WTC11 (cell line): Measurements from ENCODE around the gene RBM26. TPM values are rescaled to one million over a fixed set of nuclear protein-coding genes. Genes with fewer than 3 reads are reported as not detected.

Source experiments
- ATAC-seq: fragments of 200-7000 bp; cut with Tn5 transposase; 2 replicates; pipeline ENCODE4 v1.10.0; 2021; ENCODE audit warnings: mild to moderate bottlenecking, moderate library complexity
- CTCF ChIA-PET: fragments of 300-600 bp; sonication (Branson Sonifier 250); formaldehyde crosslinking; loops from one replicate; lab custom pipeline; 2021; ENCODE audit warnings: antibody characterized with exemption; lab: Charles Lee
- POLR2A ChIA-PET: fragments of 350-600 bp; sonication (Branson Sonifier 250); formaldehyde crosslinking; loops from one replicate; lab custom pipeline; 2021; ENCODE audit warnings: antibody characterized with exemption; lab: Charles Lee
- DNase-seq: peaks from one replicate; pipeline ENCODE4 v3.0.0; 2021; ENCODE audit warnings: low spot score
- H3K27ac Mint-ChIP-seq: 2 replicates; pipeline ENCODE4 v1.8.0; 2021; ENCODE audit warnings: mixed read lengths
- H3K27me3 Mint-ChIP-seq: 2 replicates; pipeline ENCODE4 v1.8.0; 2021; ENCODE audit warnings: low read depth, mild to moderate bottlenecking, moderate library complexity, mixed read lengths
- H3K36me3 Mint-ChIP-seq: 2 replicates; pipeline ENCODE4 v1.8.0; 2021; ENCODE audit warnings: mixed read lengths
- H3K4me1 Mint-ChIP-seq: 2 replicates; pipeline ENCODE4 v1.8.0; 2022; ENCODE audit warnings: mixed read lengths
- H3K4me3 Mint-ChIP-seq: 2 replicates; pipeline ENCODE4 v1.8.0; 2021; ENCODE audit warnings: mild to moderate bottlenecking, moderate library complexity, mixed read lengths
- H3K9me3 Mint-ChIP-seq: 2 replicates; pipeline ENCODE4 v1.8.0; 2021; ENCODE audit warnings: mixed read lengths
- CBFB ChIP-seq: sonication (generic); formaldehyde crosslinking; IDR thresholded peaks from 2 replicates; pipeline ENCODE4 v1.8.1; 2022; ENCODE audit warnings: mild to moderate bottlenecking, low read depth, missing genetic modification reagents
- ESRRA ChIP-seq: sonication (generic); formaldehyde crosslinking; IDR thresholded peaks from 2 replicates; pipeline ENCODE4 v1.8.1; 2022; ENCODE audit warnings: mild to moderate bottlenecking, missing genetic modification reagents, borderline replicate concordance
- FOXK1 ChIP-seq: sonication (generic); formaldehyde crosslinking; IDR thresholded peaks from 2 replicates; pipeline ENCODE4 v1.8.0; 2022; ENCODE audit warnings: mild to moderate bottlenecking, moderate library complexity, missing genetic modification reagents
- NFE2L1 ChIP-seq: sonication (generic); formaldehyde crosslinking; IDR thresholded peaks from 2 replicates; pipeline ENCODE4 v1.8.1; 2023; ENCODE audit warnings: missing genetic modification reagents
- NR1H2 ChIP-seq: sonication (generic); formaldehyde crosslinking; IDR thresholded peaks from 2 replicates; pipeline ENCODE4 v1.9.0; 2021; ENCODE audit warnings: mild to moderate bottlenecking, moderate library complexity, missing genetic modification reagents
- NR2C2 ChIP-seq: sonication (generic); formaldehyde crosslinking; IDR thresholded peaks from 2 replicates; pipeline ENCODE4 v1.8.0; 2022; ENCODE audit warnings: mild to moderate bottlenecking, missing genetic modification reagents
- PRRX2 ChIP-seq: fragments of 250-450 bp; sonication (Bioruptor Pico); IDR thresholded peaks from 2 replicates; pipeline ENCODE4 v1.8.0; 2021; ENCODE audit warnings: mild to moderate bottlenecking
- SMAD3 ChIP-seq: sonication (generic); formaldehyde crosslinking; IDR thresholded peaks from 2 replicates; pipeline ENCODE4 v1.8.0; 2022; ENCODE audit warnings: missing genetic modification reagents, mild to moderate bottlenecking, borderline replicate concordance
- SOX15 ChIP-seq: fragments of 250-450 bp; sonication (Bioruptor Pico); IDR thresholded peaks from 2 replicates; pipeline ENCODE4 v1.9.0; 2021; ENCODE audit warnings: mild to moderate bottlenecking
- USF2 ChIP-seq: sonication (generic); formaldehyde crosslinking; IDR thresholded peaks from 2 replicates; pipeline ENCODE4 v1.8.1; 2023; ENCODE audit warnings: mild to moderate bottlenecking, missing genetic modification reagents, moderate library complexity
- ZNF138 ChIP-seq: sonication (generic); formaldehyde crosslinking; conservative IDR thresholded peaks from 2 replicates; pipeline ENCODE4 v1.8.1; 2022; ENCODE audit warnings: mild to moderate bottlenecking, moderate library complexity, missing genetic modification reagents
- ZNF263 ChIP-seq: sonication (generic); formaldehyde crosslinking; IDR thresholded peaks from 2 replicates; pipeline ENCODE4 v1.8.1; 2022; ENCODE audit warnings: low read depth, mild to moderate bottlenecking, moderate library complexity, missing genetic modification reagents
- ZNF317 ChIP-seq: sonication (generic); formaldehyde crosslinking; IDR thresholded peaks from 2 replicates; pipeline ENCODE4 v1.8.1; 2023; ENCODE audit warnings: low read depth, mild to moderate bottlenecking, moderate library complexity, missing genetic modification reagents, borderline replicate concordance
- total RNA-seq: library from RNA; stranded (reverse); gene quantifications from 3 replicates; pipeline ENCODE4 v1.2.3, GENCODE V29; 2021
- TF ChIP-seq, protein P1 (sequence below): sonication (generic); formaldehyde crosslinking; IDR thresholded peaks from 2 replicates; pipeline ENCODE4 v1.8.0; 2023; ENCODE audit warnings: missing genetic modification reagents, mild to moderate bottlenecking, borderline replicate concordance
- TF ChIP-seq, protein P2 (sequence below): fragments of 250-450 bp; sonication (Bioruptor Pico); IDR thresholded peaks from 2 replicates; pipeline ENCODE4 v1.9.0; 2021; ENCODE audit warnings: mild to moderate bottlenecking

The RBM26 gene
- total RNA-seq, 1 experiment from 2014 or later = 64.1 TPM

DNA sequence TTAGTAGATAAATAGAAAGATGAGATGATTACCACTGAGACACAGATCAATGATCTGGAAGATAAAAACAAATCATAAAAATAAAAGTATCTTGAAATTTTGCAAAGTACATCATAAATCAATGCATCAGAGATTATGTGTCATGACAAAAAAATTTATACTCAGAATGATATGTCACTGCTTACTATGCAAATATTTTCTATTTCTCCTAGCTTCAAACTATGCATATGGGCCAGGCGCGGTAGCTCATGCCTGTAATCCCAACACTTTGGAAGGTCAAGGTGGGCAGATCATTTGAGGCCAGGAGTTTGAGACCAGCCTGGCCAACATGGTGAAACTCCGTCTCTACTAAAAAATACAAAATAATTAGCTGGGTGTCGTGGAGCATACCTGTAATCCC lies 17.3 kb upstream of the RBM26 start:
- Mint-ChIP-seq H3K36me3 (no peaks in the 10 kb centered on the region), H3K4me1 (no peaks in the 10 kb centered on the region), H3K27ac (no peak overlapping the region), H3K27me3 (no peaks in the 10 kb centered on the region), H3K9me3 (no peaks in the 10 kb centered on the region), H3K4me3 (no peak overlapping the region)
- DNase-seq (no peak), ATAC-seq (no peak)
- CTCF ChIA-PET = interaction anchor here (1.1 to 3.2 kb wide), 25 partner anchors 8 to 547 kb away, joined by 3 to 116 read pairs (median 11); partner anchors contain the start of genes NDFIP2 and RBM26
- TF ChIP-seq NR2C2 (CRISPR knock-in tag) (no peak), FOXK1 (no peak)
- POLR2A ChIA-PET = interaction anchor here (0.5 to 1.3 kb wide), 2 partner anchors 21 to 70 kb away, joined by 3 to 7 read pairs; no protein-coding TSS in a partner anchor

DNA sequence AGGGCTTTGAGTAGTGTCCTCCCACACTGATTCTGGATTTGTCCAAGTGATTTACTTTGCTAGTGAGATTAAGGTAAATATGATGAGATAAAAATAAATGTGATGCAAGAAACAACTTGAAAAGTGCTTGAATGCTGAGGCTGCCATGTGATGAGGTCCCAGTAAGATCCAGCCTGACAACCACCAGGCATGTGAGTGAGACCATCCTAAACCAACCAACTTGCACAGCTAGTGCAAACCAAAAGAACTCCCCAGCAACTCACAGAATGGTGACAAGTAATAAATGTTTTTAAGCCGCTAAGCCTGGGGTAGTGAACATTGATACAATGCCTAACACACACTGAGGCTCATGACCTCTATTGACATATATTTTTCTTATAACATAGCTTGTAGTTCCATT lies 13.3 kb upstream of the RBM26 start:
- Mint-ChIP-seq H3K4me3 (no peak overlapping the region), H3K27ac (no peak overlapping the region), H3K36me3 (no peaks in the 10 kb centered on the region), H3K9me3 (no peaks in the 10 kb centered on the region), H3K27me3 (no peaks in the 10 kb centered on the region), H3K4me1 (no peaks in the 10 kb centered on the region)
- DNase-seq (no peak), ATAC-seq (no peak)
- ChIA-PET POLR2A (interaction anchor here (0.7 kb wide), 1 partner anchor 111 kb away, joined by 3 read pairs; no protein-coding TSS in a partner anchor), CTCF (interaction anchor here (0.6 to 1.5 kb wide), 3 partner anchors 17 to 122 kb away, joined by 3 read pairs; no protein-coding TSS in a partner anchor)
- no peak for TF ChIP-seq ZNF263 (CRISPR knock-in tag)
- TF ChIP-seq ESRRA = no peak
- no peak for TF ChIP-seq SMAD3 (CRISPR knock-in tag)

DNA sequence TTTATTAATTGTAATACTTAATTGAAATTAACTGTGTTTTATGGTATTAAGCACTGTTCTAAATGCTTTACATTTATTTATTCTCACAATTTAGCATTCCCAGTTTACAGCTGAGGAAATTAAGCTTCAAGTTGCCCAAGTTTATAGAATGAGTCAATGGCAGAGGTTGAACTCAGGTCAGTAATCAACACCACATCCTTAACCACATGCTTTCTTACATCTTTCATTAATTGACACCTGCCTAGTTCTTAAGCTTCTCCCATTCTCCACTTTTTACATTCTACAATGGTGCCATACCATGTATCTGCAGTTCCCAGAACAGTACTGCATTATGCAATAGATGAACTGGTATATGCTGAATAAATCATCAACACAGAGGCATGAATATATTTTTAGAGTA lies 11.7 kb upstream of the RBM26 start:
- Mint-ChIP-seq H3K36me3 (no peaks in the 10 kb centered on the region), H3K27ac (no peak overlapping the region), H3K9me3 (no peaks in the 10 kb centered on the region), H3K27me3 (no peaks in the 10 kb centered on the region), H3K4me3 (no peak overlapping the region), H3K4me1 (no peaks in the 10 kb centered on the region)
- ATAC-seq (no peak), DNase-seq (no peak)
- ChIA-PET CTCF (no interaction called here), POLR2A (no interaction called here)
- TF ChIP-seq, protein P1, sequence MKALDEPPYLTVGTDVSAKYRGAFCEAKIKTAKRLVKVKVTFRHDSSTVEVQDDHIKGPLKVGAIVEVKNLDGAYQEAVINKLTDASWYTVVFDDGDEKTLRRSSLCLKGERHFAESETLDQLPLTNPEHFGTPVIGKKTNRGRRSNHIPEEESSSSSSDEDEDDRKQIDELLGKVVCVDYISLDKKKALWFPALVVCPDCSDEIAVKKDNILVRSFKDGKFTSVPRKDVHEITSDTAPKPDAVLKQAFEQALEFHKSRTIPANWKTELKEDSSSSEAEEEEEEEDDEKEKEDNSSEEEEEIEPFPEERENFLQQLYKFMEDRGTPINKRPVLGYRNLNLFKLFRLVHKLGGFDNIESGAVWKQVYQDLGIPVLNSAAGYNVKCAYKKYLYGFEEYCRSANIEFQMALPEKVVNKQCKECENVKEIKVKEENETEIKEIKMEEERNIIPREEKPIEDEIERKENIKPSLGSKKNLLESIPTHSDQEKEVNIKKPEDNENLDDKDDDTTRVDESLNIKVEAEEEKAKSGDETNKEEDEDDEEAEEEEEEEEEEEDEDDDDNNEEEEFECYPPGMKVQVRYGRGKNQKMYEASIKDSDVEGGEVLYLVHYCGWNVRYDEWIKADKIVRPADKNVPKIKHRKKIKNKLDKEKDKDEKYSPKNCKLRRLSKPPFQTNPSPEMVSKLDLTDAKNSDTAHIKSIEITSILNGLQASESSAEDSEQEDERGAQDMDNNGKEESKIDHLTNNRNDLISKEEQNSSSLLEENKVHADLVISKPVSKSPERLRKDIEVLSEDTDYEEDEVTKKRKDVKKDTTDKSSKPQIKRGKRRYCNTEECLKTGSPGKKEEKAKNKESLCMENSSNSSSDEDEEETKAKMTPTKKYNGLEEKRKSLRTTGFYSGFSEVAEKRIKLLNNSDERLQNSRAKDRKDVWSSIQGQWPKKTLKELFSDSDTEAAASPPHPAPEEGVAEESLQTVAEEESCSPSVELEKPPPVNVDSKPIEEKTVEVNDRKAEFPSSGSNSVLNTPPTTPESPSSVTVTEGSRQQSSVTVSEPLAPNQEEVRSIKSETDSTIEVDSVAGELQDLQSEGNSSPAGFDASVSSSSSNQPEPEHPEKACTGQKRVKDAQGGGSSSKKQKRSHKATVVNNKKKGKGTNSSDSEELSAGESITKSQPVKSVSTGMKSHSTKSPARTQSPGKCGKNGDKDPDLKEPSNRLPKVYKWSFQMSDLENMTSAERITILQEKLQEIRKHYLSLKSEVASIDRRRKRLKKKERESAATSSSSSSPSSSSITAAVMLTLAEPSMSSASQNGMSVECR (CRISPR knock-in tag) = no peak
- TF ChIP-seq ZNF138 (CRISPR knock-in tag) (no peak), CBFB (CRISPR knock-in tag) (no peak), NFE2L1 (CRISPR knock-in tag) (no peak), SOX15 (no peak), PRRX2 (no peak)
- TF ChIP-seq, protein P2, sequence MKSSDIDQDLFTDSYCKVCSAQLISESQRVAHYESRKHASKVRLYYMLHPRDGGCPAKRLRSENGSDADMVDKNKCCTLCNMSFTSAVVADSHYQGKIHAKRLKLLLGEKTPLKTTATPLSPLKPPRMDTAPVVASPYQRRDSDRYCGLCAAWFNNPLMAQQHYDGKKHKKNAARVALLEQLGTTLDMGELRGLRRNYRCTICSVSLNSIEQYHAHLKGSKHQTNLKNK (CRISPR knock-in tag) = no peak

DNA sequence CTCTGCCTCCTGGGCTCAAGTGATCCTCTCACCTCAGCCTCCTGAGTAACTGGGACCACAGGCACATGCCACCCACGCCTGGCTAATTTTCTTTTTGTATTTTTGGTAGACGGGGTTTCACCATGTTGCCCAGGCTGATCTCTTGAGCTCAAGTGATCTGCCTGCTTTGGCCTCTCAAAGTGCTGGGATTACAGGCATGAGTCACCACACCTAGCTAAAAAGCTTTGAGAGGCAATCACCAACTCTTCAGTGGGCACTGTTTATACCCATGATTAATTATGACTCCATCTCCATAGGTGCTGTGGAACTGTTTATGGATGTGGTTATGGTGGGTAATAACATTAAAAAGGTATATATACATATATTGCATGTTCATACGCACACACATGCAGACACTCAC lies 7.5 kb upstream of the RBM26 start:
- ChIA-PET CTCF (interaction anchor here (1.0 to 3.3 kb wide), 2 partner anchors 11 to 128 kb away, joined by 3 to 12 read pairs; no protein-coding TSS in a partner anchor), POLR2A (no interaction called here)
- no peak for DNase-seq
- TF ChIP-seq ZNF263 (CRISPR knock-in tag) = no peak
- TF ChIP-seq USF2 (CRISPR knock-in tag) = no peak
- TF ChIP-seq ZNF317 (CRISPR knock-in tag) = no peak
- no peak for TF ChIP-seq NR1H2
- Mint-ChIP-seq H3K4me1 (no peaks in the 10 kb centered on the region), H3K27me3 (no peaks in the 10 kb centered on the region), H3K4me3 (no peak overlapping the region), H3K9me3 (no peaks in the 10 kb centered on the region), H3K27ac (no peak overlapping the region), H3K36me3 (no peaks in the 10 kb centered on the region)
- no peak for ATAC-seq
